Hepatocyte (in vitro differentiated cells): ENCODE results near the gene CHRM1. TPM values are rescaled to one million over a fixed set of nuclear protein-coding genes. Genes with fewer than 3 reads are reported as not detected.

ENCODE experiments used
- DNase-seq: peaks from one replicate; pipeline ENCODE4 v3.0.0-alpha.2; 2016; ENCODE audit warnings: low spot score
- H2AFZ ChIP-seq: fragments of 200-600 bp; sonication (generic); 2 replicates; pipeline ENCODE4 v1.6.0; 2016; ENCODE audit warnings: antibody characterized with exemption, mild to moderate bottlenecking
- H3K27ac ChIP-seq: fragments of 200-600 bp; sonication (generic); 2 replicates; pipeline ENCODE4 v1.5.1; 2016; ENCODE audit warnings: mild to moderate bottlenecking
- H3K27me3 ChIP-seq: fragments of 200-600 bp; sonication (generic); 2 replicates; pipeline ENCODE4 v1.6.1; 2016
- H3K36me3 ChIP-seq: fragments of 200-600 bp; sonication (generic); replicated peaks from 2 replicates; pipeline ENCODE4 v1.5.1; 2016; ENCODE audit warnings: low read depth; ENCODE audit not compliant: insufficient read depth
- H3K4me1 ChIP-seq: fragments of 200-600 bp; sonication (generic); 2 replicates; pipeline ENCODE4 v1.5.1; 2016; ENCODE audit warnings: mild to moderate bottlenecking, moderate library complexity; ENCODE audit not compliant: insufficient read depth
- H3K4me2 ChIP-seq: fragments of 200-600 bp; sonication (generic); 2 replicates; pipeline ENCODE4 v1.6.0; 2016
- H3K4me3 ChIP-seq: fragments of 200-600 bp; sonication (generic); 2 replicates; pipeline ENCODE4 v1.5.1; 2016; ENCODE audit warnings: mild to moderate bottlenecking
- H3K79me2 ChIP-seq: fragments of 200-600 bp; sonication (generic); 2 replicates; pipeline ENCODE4 v1.6.0; 2017; ENCODE audit warnings: mild to moderate bottlenecking
- H3K9me2 ChIP-seq: fragments of 200-600 bp; sonication (generic); replicated peaks from 2 replicates; pipeline ENCODE4 v1.6.0; 2017; ENCODE audit warnings: mild to moderate bottlenecking; ENCODE audit not compliant: insufficient read depth
- H3K9me3 ChIP-seq: fragments of 200-600 bp; sonication (generic); 2 replicates; pipeline ENCODE4 v1.5.1; 2016; ENCODE audit warnings: low read depth, mild to moderate bottlenecking
- H4K20me1 ChIP-seq: fragments of 200-600 bp; sonication (generic); 2 replicates; pipeline ENCODE4 v1.6.0; 2016; ENCODE audit warnings: mild to moderate bottlenecking; ENCODE audit not compliant: insufficient read depth, poor library complexity, severe bottlenecking
- EZH2 ChIP-seq: fragments of 200-600 bp; sonication (generic); IDR thresholded peaks from 2 replicates; pipeline ENCODE4 v1.6.1; 2016; ENCODE audit warnings: antibody characterized with exemption, mild to moderate bottlenecking, borderline replicate concordance
- EZH2phosphoT487 ChIP-seq: fragments of 200-600 bp; sonication (generic); IDR thresholded peaks from one replicate; pipeline ENCODE4 v1.6.1; 2018; ENCODE audit warnings: antibody characterized with exemption, mild to moderate bottlenecking, low read depth, moderate library complexity; ENCODE audit not compliant: unreplicated experiment, severe bottlenecking
- WGBS: methylation state at CpG from one replicate; pipeline ENCODE4 v1.1.6; 2016; ENCODE audit warnings: low lambda C conversion rate; ENCODE audit errors: missing lambda C conversion rate; 5-methylcytosine and 5-hydroxymethylcytosine counted together
- polyA plus RNA-seq: library from polyadenylated mRNA; unstranded; fragments of >200 nt; fragmentation: Nextera tagmentation; extraction: Ambion mirVana; gene quantifications from 2 replicates; pipeline ENCODE4 v1.2.1, GENCODE V29; 2016
- total RNA-seq: library from RNA; depleted of rRNA; stranded (reverse); fragments of >200 nt; gene quantifications from 2 replicates; pipeline ENCODE4 v1.2.3, GENCODE V29; 2014
- TF ChIP-seq, protein P1 (sequence below): fragments of 200-600 bp; sonication (generic); IDR thresholded peaks from 2 replicates; pipeline ENCODE4 v1.5.1; 2016; ENCODE audit warnings: antibody characterized with exemption, mild to moderate bottlenecking; ENCODE audit not compliant: poor library complexity

Gene CHRM1
- total and polyA plus RNA-seq, 2 experiments from 2014 or later: not detected

DNA sequence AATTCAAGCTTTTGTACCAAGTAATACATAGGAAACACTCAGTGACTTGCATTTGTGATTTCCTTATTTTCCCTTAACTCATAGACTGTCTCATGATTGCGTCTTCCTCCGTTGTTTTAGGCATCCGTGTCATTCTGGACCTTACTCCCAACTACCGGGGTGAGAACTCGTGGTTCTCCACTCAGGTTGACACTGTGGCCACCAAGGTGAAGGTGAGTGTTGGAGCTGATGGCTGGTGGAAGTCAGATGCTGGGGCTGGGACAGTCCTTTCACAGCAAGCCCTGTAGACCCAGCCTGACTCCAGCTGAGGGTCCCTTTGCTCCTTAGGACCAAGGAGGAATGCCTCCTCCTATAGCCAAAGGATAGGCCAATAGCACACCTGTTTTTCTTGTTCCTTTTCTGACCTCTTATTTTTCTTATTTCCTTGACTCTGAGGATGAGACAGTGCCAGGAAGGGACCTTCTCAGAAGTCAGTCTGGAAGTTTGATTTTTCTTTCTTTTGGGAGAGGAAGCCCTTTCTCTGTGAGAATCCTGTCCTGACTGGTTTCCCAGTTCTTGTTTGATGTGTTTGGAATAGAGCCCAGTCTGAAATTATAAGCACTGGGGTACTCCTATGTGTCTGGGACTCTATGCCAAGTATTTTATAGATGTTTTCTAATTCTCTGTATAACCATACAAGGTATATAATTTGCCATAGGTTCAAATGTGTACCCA lies 38.2 kb downstream of the CHRM1 start:
- Histone ChIP-seq H3K79me2 (peaks cover 78% of the 10 kb centered on the region), H3K4me3 (peak overlapping the region; percentile 82), H2AFZ (no peak overlapping the region), H3K36me3 (no peaks in the 10 kb centered on the region), H3K9me2 (no peaks in the 10 kb centered on the region), H3K27ac (peak overlapping the region; percentile 100), H3K4me2 (peak overlapping the region; percentile 85), H3K27me3 (no peaks in the 10 kb centered on the region), H3K9me3 (no peaks in the 10 kb centered on the region), H3K4me1 (peaks cover 48% of the 10 kb centered on the region), H4K20me1 (peaks cover 52% of the 10 kb centered on the region)
- WGBS: 54% methylated on average over 5 of the region's 5 CpGs
- TF ChIP-seq EZH2phosphoT487 (no peak), EZH2 (no peak)
- TF ChIP-seq, protein P1, sequence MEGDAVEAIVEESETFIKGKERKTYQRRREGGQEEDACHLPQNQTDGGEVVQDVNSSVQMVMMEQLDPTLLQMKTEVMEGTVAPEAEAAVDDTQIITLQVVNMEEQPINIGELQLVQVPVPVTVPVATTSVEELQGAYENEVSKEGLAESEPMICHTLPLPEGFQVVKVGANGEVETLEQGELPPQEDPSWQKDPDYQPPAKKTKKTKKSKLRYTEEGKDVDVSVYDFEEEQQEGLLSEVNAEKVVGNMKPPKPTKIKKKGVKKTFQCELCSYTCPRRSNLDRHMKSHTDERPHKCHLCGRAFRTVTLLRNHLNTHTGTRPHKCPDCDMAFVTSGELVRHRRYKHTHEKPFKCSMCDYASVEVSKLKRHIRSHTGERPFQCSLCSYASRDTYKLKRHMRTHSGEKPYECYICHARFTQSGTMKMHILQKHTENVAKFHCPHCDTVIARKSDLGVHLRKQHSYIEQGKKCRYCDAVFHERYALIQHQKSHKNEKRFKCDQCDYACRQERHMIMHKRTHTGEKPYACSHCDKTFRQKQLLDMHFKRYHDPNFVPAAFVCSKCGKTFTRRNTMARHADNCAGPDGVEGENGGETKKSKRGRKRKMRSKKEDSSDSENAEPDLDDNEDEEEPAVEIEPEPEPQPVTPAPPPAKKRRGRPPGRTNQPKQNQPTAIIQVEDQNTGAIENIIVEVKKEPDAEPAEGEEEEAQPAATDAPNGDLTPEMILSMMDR: no peak
- DNase-seq: no peak

DNA sequence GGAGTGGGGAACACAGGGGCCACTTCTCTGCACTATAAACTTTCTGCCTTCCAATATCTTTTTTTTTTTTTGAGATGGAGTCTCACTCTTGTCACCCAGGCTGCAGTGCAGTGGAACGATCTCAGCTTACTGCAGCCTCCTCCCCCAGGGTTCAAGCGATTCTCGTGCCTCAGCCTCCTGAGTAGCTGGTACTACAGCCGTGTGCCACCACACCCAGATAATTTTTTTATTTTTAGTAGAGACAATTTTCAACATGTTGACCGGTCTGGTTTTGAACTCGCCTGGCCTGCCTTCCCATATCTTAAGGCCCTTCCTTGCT lies 38.8 kb downstream of the CHRM1 start:
- H3K36me3 ChIP-seq: no peaks in the 10 kb centered on the region
- no peak for DNase-seq
- H3K79me2 ChIP-seq: peaks cover 78% of the 10 kb centered on the region
- peak overlapping the region; percentile 85 for H3K4me2 ChIP-seq
- WGBS: 30% methylated on average over 6 of the region's 6 CpGs
- peak overlapping the region; percentile 100 for H3K27ac ChIP-seq
- peaks cover 47% of the 10 kb centered on the region for H4K20me1 ChIP-seq
- no peaks in the 10 kb centered on the region for H3K9me3 ChIP-seq
- TF ChIP-seq, protein P1: no peak
- TF ChIP-seq EZH2 (no peak), EZH2phosphoT487 (no peak)
- H3K4me3 ChIP-seq: peak overlapping the region; percentile 82
- peaks cover 43% of the 10 kb centered on the region for H3K4me1 ChIP-seq
- no peaks in the 10 kb centered on the region for H3K27me3 ChIP-seq
- H3K9me2 ChIP-seq: no peaks in the 10 kb centered on the region
- no peak overlapping the region for H2AFZ ChIP-seq

DNA sequence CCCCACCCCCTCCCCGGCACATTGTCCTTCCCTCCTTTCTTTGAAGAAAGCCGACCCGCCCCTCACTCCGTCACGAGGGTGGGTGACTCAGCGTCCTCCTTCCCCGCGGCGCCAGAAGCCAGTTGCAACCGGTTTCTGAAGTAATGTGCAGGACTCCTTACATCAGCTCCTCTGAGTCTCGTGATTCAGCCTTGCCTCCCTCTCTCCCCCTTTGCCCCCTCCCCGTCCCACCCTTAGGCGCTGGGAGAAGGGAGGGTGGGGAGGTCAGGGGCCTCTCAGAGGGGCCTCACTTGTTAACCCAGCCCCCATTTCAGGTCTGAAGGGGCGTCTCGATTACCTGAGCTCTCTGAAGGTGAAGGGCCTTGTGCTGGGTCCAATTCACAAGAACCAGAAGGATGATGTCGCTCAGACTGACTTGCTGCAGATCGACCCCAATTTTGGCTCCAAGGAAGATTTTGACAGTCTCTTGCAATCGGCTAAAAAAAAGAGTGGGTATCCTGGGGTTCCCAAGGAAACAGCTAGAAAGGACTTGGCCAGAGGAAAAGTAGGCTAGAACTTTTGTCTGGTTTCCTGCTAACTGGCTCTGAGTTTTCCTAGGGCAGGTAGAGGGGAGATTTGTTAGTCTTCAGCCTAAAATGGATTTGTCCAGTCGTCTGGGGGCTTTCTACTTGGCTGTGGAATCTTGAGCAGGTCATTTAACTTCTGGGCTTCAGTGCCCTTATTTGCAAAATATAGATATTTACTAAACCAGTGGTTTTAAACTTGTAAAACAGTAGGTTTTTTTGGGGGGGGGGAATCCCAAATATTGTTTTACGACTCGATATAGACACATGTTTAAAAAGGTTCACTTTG lies 39.4 kb downstream of the CHRM1 start:
- Histone ChIP-seq H3K79me2 (peaks cover 72% of the 10 kb centered on the region), H3K4me2 (peak overlapping the region; percentile 85), H2AFZ (no peak overlapping the region), H3K9me2 (no peaks in the 10 kb centered on the region), H3K27ac (peak overlapping the region; percentile 100), H3K4me1 (peaks cover 43% of the 10 kb centered on the region), H4K20me1 (peaks cover 41% of the 10 kb centered on the region), H3K27me3 (no peaks in the 10 kb centered on the region), H3K4me3 (peak overlapping the region; percentile 82), H3K36me3 (no peaks in the 10 kb centered on the region), H3K9me3 (no peaks in the 10 kb centered on the region)
- 9% methylated on average over 9 of the region's 21 CpGs for WGBS
- peak; percentile 98 for DNase-seq
- no peak for TF ChIP-seq EZH2phosphoT487
- TF ChIP-seq, protein P1: no peak
- no peak for TF ChIP-seq EZH2
